Measurements from ENCODE around the gene ZDHHC22.

The ZDHHC22 gene

DNA sequence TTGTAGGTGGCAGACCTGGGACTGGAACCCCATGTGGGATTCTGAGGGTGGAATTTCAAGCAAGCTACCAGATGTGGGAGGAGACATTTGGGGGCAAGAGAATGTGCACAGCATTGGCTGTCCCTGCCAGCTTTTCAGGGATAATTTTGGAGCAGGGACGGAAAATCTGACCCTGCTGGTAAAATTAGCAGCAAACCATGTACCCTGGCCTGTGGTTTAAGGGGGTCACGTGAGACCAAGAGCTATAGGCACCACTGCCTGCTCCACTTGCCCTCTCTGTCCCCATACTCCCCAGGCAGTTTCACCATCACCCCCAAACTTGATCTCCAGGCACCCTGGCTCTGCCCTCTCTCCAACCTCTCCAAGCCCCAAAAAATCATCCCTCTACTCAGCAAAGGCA, 13.5 kb upstream of the ZDHHC22 start:
- DNase-seq: no peak

DNA sequence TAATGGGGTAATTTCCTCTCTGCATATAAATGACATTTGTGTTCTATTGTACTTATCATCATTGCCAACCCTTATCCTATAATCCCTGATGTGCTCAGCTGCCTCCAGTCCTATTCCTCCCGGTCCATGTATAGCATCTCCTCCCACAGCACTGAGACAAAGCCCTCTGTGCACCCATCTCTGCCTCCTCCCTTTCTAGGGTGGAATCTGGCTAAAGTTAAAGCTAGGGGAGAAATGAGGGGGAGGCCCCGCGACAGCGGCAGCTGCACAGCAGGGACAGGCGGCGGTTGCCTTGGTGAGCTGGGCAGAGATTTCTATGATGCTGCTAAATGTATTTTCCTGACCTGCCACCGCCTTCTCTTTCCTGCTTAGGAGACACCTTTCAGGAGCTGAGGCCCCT, 12.8 kb upstream of the ZDHHC22 start:
- DNase-seq: no peak

DNA sequence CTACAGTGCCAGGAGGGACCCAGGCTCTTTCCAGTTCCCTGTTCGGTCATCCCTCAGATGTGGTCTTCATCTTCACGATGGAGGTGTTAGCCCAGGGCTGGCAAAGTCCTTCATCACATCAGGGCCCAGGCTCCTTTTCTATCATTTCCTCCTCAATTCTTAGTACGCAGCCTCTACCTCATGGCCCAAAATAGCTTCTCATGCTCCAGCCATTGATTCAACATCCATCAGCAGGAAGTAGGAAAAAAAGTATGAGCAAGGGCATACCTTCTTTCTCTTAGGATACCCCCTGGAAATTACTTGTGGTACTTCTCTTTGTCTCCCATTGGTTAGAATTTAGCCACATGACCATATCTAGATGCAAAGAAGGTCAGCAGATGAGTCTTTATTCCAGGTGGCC, 12.2 kb upstream of the ZDHHC22 start:
- no peak for DNase-seq

DNA sequence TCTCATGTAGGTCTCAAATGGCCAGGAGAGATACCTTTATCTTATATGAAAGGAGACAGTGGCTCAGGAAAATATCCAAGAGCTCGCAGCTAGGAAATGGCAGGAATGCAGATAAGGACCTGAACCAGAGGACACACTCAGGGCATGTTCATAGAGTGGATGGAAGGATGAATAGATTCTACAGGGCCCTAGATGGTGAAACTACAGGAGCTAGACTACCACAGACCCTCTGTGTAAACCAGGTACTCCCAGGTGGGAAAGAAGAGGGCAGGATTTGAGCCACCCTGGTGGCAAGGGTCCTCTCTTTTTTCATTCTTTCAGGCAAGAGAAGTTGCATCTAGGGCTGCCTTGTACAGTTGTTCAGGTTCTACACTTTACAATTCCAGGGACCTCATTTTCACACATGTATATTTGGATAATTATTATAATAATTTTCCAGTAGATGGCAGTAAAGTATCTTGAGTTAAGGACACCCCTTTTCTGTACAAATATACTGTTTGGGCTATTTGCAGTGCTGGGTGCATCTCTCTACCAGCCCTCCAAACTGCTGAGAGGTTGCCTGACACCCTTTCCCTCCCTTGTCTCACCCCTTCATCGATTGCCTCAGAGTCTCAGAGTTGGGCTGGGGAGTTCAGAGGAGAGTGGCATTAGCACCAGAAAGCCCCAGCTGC, 10.5 kb upstream of the ZDHHC22 start:
- no peak for DNase-seq

DNA sequence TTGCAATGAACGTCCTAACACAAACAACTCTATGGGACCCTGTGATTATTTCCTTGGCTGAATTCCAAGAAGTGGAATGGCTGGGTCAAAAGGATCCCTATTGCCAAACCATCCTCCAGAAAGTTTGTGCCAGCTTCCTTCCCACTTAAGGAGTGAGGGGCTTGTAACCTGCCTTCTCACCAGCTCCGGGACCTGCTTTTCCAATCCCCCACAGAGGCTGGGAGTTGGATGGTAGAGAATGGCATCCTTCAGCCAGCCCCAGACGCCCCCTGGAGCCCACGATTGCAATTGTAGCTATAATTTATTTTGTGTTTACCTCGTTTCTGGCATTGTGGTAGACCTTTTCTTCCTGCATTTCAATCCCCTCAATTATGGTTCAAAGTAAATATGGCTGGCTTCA, 9.7 kb upstream of the ZDHHC22 start:
- DNase-seq: no peak

DNA sequence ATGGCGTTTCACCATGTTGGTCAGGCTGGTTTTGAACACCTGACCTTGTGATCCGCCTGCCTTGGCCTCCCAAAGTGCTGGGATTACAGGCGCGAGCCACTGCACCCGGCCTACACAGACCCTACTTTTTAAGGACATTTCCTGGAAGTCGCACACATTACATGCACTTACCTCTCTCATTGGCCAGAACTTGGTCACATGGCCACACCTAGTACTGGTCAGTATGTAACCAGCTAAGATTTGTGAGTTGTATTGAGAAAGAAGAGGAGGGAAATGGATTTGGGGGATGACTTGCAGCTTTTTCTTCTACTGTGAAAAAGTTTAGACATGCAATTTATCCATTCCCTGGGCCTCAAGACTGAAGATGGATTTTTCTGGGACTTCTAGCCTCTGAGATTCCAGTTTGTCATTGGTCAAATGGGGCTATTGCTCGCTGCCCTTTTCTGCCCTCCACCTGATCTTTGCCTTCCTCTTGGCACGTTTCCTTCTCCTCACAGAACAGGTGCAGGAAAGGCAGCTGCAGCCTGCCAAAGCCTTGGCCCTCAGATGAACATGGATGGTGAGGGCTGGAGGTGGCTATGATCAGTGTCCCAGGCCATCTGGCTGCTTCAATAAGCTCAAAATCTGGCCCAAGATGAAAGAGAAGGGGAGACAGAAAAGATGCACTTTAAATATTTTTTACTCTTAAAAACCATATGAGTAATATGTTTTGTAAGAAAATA, 7.1 kb upstream of the ZDHHC22 start:
- DNase-seq: no peak

DNA sequence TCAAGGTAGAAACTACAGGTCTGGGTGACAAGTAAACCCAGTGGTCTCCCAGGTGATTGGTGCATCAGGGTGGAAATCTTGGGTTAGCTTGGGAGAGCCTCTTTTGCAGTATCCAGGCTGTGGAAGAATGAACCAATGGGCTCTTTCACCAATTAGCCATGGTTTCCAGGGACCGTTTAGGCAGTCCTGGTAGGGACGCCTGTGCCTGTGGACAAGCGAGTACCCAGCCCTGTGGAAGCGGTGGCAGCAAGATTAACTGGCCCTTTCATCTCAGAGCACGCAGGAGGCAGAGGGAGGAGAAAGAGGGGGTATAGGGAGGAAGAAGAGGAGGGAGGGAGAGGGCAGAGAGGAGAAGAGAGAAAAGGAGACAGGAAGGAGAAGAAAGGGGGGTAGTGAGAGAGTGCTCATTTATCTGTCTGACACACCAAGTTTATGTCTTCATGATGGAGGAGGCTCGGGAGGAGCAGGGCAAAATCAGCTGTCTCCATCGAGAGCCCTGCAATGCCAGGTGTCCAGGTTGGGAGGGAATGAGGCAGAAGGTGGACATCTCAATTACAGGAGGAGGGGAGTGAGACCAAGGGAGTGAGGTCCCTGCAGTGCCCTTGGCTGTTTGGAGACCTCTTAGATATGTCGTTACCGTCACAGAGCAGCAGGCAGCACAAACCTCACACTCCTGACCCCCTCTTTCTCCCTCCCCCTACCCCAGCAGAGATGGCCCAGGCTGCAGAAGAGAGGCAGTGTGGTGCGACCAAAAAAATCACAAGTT, 4.6 kb upstream of the ZDHHC22 start:
- DNase-seq: no peak

DNA sequence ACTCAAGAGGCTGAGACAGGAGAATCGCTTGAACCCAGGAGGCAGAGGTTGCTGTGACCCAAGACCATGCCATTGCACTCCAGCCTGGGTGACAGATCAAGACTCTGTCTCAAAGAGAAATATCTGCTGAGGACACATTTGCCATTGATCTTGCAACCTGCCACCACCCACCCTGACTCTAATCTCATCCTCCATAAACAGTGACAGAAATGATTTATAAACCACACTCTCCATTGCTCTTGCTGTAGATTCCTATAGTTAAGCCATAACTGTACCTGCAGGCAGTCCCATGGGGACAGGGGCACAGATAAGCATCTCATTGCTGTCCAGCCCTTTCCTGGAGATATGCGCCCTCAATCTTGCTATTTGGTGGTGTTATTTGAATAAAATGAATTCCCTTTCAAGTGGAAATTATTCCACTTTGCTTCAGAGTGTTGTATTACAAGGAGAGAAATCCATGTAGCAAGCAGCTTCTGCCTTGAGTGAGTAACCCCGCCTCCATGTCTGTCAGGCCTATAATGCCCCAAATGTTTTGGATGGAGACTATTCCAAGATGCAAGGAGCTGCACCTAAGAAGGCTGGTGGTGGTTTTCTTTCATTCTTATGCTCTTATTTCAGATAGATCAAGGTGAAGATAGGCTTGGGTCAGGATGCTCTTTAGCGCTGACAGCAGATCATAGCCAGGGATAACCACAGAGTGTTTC, 3.0 kb upstream of the ZDHHC22 start:
- DNase-seq: no peak

DNA sequence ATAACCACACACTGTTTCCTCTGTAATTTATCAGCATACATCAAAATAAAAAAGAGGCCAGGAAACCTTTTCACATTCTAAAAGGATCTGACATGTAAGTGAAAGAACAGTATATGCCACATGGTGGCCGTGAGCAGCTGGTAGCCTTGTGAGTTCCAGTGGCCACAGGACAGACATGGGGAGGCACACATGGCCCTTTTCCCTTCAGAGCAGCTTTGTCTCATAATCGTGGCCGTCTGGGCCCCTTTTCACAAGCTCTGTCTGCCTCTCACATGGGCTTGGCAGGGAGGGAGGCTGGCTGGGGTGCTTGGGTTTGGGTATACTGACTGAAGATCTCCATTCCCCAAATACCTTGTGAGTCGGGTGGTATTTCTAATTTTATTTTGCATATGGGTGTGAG, 1.5 kb upstream of the ZDHHC22 start:
- no peak for DNase-seq

DNA sequence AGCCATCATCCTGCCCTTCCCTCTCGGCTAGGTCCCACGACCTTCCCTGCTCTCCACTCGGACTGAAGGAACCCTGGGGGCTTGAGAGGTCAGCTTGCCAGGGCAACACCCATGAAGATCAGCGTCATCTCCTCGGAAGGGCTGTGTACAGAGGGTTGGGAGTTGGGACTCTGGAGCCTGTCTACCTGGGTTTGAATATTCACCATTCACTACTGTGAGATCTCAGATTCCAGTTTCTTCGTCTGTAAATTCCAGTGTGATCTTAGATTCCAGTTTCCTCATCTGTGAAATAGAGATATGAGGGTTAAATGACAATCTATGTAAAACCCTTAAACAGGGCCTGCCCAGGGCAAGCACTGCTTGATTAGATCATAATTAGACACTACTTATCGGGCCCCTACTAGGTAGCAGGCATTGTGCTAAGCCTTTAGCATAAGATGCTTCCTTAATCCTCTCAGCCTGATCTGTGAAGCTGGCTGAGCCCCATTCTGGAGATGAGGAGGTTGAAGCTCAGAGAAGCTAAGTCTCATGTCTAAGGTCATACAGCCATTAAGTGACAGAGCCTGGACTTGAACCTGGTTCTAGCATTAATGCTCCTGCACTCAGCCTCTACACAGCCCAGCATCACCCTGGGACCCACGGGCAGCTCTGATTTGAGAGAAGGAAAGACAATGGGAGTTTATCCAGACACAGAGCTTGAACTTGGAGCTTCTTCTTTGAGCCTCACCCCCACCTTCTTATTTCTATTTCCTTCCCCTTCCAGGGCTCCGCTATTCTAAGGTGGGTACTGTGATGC, 612 bp upstream of the ZDHHC22 start:
- no peak for DNase-seq

DNA sequence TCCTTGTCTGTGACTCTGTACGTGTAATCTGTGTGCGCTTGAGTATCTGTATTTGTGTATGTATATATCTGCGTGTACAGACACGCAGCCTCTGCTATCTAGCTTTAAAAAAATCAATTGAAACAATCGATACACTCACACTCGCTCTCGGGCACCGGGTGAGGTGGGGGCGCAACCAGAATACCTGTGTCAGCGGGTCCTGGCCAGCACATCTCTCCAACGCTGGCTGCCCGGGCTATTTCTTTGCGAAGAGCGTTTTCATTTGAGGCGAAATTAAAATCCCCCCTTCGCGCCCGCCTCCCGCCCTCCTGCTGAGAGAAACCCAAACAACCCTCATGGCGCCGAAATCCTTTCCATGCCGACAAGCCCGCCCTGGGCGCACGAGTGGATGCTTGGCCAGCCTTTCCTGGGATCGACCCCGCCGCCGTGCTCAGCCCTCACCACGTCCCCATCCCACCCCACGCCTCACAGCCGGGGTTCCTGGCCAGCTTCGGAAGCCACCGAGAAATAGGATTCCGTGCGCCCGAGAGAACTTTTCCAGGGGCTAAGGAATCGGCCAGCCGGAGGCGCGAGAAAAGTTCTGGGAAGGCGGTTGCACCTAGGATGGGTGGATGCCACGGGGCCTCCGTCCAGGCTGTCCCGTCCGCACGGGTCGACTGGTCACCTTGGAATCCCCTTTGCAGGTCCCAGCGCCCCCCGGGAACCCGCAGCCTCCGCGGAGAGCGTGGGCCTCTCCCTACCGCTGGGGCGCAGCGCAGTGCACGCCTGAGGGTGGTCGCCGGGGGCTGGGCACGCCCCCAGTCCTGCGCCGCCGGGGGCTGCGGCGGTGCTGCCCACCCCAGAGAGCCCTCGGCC, 1.0 kb downstream of the ZDHHC22 start:
- DNase-seq: no peak

DNA sequence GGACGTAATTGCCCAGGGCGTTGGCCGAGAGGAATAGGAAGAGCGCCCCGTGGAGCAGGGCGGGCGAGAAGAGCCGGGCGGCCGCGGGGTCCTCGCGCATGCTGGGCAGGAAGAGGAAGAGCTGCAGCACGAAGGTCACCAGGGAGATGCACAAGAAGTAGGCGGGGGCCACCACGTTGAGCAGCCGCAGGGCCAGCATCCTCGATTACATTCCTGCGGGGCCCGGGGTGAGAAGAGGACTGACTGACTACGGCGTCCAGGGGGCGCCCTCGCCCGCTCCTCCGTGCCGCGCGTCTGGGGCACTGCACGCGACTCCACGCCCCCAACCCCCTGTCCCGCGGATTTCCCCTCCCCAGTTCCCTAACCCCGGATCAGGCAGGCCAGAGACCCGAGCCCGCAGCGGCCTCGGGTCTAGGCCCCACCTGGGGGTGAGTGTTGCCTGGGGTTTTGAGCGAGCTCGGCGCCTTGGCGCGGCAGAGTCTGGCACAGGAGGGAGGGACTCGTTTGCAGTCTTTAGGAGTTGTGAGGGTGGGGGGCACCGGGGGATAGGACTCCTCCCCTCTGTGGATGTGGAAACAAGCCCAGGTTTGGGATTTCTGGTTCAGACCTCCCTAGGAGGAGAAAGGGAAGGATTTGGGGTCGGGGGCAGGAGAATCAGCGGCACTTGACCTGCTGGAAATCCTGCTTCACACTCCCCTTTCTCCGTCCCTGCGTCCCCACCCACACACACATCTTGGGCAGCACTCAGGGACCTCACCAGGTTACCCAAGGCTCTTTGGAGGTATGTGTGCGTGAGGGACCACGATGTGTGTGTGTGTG, 1.8 kb downstream of the ZDHHC22 start:
- peak; percentile 45 for DNase-seq

DNA sequence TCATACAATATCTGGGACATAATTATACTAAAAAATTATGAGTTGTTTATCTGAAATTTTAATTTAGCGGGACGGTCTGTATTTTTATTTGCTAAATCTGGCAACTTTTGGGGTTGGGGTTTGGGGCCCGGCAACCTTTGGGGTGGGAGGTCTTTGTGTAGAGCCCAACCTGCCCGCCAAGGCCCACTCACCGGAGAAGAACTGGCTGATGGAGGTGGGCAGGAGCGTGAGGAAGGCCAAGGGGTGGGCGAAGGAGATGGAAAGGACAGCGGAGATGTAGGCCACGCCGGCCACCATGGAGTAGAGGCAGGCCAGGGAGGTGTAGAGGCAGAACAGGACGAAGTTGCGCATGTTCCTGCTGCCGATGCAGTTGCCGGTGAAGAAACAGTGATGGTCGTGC, 2.6 kb downstream of the ZDHHC22 start:
- DNase-seq: no peak

DNA sequence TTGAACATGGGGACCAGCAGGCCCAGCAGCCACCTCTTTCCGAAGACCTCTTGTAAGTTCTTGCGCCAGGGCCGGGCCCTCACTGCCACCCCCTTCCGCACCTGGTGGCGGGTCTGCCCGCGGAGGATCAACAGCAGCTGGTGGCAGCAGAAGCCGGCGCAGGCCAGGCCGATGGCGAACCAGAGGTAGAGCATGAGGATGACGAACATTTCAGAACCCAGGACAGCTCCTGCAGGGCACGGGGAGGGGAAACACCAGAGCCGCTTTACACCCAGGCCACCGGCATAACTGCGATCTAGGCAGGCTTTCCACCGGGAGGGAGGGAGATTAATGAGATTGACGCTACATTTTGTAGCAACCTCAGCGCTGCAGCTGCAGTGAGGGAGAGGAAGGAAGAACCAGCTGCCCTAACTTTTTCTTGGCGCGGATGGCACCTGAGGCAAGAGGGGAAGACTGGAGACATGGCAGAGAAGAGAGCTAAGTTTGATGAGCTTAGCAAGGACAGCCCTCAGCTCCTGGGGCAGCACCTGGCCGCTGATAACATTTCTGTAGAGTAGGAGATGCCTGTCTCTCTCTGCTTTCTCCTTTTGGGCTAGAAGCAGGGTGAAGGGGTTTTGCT, 7.8 kb downstream of the ZDHHC22 start:
- DNase-seq: peak; percentile 43

DNA sequence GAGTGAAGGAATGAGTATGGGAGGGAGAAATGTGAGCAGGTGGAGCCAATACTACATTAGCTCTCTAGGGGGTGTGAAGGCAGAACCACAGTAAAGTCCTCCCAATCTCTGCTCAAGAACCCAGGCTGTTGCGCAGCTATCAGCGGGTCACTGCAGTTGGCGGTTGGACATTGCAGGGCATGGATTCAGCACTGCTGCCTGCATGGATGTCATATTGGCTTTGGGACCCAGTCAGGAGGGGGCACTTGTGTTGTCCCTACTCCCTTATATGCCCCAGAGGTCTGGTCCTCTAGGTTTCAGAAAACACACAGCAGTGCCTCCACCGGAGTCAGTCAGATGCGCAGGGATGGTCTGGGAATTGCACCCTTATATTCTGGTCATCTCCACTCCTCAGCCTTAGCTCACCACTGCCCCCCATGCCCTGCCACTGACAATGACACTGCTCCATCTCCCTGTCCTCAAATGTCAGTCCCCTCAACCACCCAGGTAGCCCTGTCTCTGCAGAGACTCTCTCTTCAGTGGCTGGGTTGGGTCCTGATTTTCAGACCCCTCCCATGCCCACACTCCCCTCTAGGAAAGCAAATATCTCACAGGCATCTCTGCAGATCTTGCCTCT, 9.6 kb downstream of the ZDHHC22 start:
- DNase-seq: no peak

DNA sequence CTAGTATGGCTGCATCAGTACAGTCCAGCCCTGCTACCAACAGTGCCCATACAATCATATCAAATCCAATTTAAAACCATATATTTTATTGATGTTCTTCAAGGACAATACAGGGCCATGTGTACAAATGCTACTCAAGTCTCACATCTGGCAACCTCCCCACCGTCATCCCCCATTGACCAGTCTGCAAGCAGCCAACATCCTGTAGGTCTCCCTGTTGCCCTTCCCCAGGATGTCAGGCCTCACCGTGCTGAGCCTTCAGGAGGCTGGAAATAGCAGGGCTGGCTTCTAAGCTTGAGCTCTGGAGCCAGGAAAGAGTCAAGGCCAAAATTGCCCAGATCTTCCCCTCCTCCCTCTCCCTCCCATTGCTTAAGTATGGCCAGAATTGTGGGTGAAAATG, 10.4 kb downstream of the ZDHHC22 start:
- DNase-seq: no peak

DNA sequence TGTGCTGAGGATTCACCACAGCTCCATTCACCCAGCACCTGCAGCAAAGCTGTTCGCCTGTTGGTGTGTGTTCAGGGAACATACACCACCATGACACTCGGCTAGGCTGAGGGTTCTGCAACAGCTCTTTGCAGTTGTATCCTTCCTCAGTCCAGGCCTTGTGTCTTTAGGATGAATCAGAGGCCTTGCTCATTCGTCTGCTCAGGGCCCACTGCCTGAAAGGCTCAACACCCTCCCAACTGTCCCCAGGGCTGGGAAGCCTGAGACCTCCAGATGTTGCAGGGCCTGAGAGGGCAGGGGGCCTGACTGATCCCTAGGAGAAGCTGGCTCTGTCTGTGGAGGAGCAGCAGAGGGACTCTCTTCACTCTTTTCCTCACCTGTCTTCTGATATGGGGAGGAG, 11.2 kb downstream of the ZDHHC22 start:
- no peak for DNase-seq

DNA sequence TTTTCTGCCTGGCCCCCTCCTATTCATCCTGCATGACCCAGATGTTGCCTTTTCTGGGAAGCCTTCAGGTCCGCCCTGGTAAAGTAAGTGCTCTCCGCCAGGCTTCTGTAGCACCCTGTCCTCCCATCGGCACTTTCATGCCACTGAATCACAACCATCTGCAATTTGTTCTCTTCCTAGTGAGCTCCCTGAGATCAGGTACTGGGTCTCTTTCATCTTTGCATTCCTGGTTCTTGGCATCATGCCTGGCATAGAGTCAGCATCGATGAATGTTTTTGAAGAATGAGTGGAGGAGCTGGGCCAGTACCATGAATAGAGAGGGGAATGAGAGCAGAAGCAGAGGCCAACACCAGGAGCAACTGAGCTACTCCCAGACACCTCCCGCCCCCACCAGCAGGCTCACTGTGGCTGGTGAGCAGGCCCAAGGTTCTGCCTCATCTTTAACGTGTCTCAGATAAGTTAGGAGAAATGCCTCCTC, 13.1 kb downstream of the ZDHHC22 start:
- DNase-seq: no peak

DNA sequence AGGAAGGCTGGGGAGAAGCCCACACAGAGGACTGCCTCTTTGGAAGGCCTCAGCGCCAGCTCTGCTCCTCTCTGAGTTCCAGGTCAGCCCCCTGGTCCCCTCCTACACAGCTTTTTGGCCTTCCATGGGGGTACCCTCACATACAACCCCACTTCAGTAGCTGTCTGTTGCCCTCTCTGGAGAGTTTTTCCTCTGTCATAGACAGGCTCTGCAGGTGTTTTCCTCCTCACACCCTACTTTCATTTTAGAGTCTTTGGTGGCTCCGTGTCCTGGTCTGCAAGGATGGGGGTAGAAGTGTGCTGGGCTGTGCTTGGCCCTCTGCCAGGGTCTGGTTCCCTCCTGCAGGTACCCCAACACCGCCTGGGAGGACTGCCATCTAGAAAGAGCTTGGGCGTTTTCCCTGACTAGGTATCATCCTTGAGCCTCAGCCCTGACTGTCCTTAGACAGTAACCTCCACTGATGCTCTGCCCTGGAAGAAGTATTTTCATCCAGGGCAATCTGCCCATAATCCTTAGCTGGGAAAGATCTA, 15.1 kb downstream of the ZDHHC22 start:
- DNase-seq: no peak
